NCI-H146 (cell line): ENCODE measurements around the gene PNPLA2.

ENCODE experiments used
- DNase-seq: peaks from one replicate; lab custom pipeline; 2025; lab: John Stamatoyannopoulos, UW

Gene PNPLA2

GRCh38 chr11:844693-845644, 26.3 kb downstream of the PNPLA2 start:
- no peak for DNase-seq

GRCh38 chr11:845872-846495, 27.3 kb downstream of the PNPLA2 start:
- no peak for DNase-seq

GRCh38 chr11:846496-847098, 27.9 kb downstream of the PNPLA2 start:
- no peak for DNase-seq

GRCh38 chr11:847876-848275, 29.2 kb downstream of the PNPLA2 start:
- no peak for DNase-seq

GRCh38 chr11:848380-848931, 29.7 kb downstream of the PNPLA2 start:
- peak; percentile 48 for DNase-seq

GRCh38 chr11:849104-849824, 30.6 kb downstream of the PNPLA2 start:
- peak; percentile 82 for DNase-seq

GRCh38 chr11:849951-850774, 31.4 kb downstream of the PNPLA2 start:
- peak; percentile 62 for DNase-seq

GRCh38 chr11:850775-851763, 32.4 kb downstream of the PNPLA2 start:
- peak; percentile 12 for DNase-seq

- no peak for DNase-seq
Measured at GRCh38 chr11:852762-853161, 34.0 kb downstream of the PNPLA2 start.

GRCh38 chr11:853682-854448, 35.2 kb downstream of the PNPLA2 start:
- no peak for DNase-seq

GRCh38 chr11:854601-855329, 36.1 kb downstream of the PNPLA2 start:
- DNase-seq, result no peak

GRCh38 chr11:855330-855674, 36.6 kb downstream of the PNPLA2 start:
- no peak for DNase-seq

GRCh38 chr11:855796-856195, 37.1 kb downstream of the PNPLA2 start:
- no peak for DNase-seq

GRCh38 chr11:856397-856796, 37.7 kb downstream of the PNPLA2 start:
- no peak for DNase-seq

GRCh38 chr11:858053-858761, 39.5 kb downstream of the PNPLA2 start:
- no peak for DNase-seq

GRCh38 chr11:858762-859339, 40.1 kb downstream of the PNPLA2 start:
- no peak for DNase-seq

- no peak for DNase-seq
Measured at GRCh38 chr11:859394-860131, 40.8 kb downstream of the PNPLA2 start.
